Measurements from ENCODE around the gene LPP.

GRCh38 chr3:188360364-188360881, 206.5 kb downstream of the LPP start:
- TF ChIP-seq POLR2AphosphoS5 (IDR thresholded peaks at IDR 0.05) (no peak), CTCF (IDR thresholded peaks at IDR 0.05) (no peak), EP300 (IDR thresholded peaks at IDR 0.05) (no peak)

Data from stomach (tissue), 4 donors.